HG03460 (cell line): Measurements from ENCODE around the gene RAB9A.
"Not testable (repeated sequence)": the region's sequence is repeated elsewhere in the genome, so short reads cannot be mapped to it uniquely, and the experiment has no call there.

Experiments used
- ATAC-seq: cut with Tn5 transposase; IDR thresholded peaks from one replicate; pipeline ENCODE4 v1.9.1; 2021; ENCODE audit not compliant: unreplicated experiment

The RAB9A gene

DNA sequence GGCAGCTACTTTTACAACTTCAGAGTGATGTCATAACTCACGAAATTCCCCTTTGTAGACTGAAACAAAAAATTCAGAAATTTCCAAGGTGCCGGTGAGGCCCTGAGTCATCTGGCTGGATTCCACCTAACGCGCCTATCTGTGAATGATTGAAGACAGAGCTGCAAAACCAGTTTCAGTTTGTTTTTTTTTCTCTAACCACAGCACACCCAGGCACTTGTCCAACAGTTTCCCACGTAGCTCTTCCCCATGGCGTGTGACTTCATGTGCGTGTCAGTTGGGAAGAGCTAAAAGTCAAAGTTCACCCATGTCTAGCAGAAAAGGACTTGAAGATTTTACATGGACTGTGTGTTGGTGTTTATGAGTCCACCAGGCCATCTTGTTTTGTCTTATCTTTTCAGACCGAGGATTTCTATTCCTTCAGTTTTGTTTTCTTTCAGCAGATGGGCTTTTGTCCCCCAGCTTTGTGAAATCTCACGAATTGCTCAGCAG, 19.6 kb upstream of the RAB9A start:
- ATAC-seq: peak; percentile 69

GRCh38 chrX:13669755-13670154, 19.2 kb upstream of the RAB9A start:
- not testable (repeated sequence) for ATAC-seq

DNA sequence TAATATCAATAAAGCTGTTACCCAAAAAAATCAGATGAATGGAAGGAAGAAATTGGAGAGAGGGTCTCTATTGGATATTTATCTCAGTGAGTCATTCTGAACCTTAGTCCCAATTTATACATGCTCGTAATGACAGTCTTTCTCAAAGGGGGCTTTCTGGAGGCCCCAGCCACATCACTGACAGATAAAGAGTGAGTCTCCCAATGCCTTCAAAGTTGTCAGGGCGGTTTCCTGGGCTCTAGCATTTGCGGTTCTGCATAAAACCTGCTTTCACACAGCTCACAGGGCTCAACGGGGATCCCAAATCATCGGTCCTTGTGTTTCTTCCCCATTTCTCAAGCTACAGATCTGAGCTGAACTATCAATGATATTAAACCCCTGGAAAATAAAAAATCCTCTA, 18.7 kb upstream of the RAB9A start:
- no peak for ATAC-seq

GRCh38 chrX:13673016-13673415, 15.9 kb upstream of the RAB9A start:
- no peak for ATAC-seq

DNA sequence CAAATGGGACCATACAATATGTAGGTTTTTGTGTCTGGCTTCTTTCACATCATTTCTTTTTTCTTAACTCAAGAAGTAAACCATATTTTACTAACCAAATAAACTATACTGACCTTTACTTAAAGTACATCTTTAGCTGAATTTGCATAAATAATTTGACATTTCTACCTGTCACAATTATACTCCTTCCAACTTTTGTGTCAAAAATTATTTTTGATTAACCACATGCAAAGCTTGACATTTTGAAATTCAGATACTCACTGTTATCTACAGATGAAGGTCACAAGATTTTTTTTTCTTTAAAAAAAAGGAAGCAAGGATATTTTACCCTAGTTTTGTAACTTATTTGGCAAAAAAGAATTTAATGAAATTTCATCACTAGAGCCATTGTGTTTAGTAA, 12.0 kb upstream of the RAB9A start:
- ATAC-seq: no peak

DNA sequence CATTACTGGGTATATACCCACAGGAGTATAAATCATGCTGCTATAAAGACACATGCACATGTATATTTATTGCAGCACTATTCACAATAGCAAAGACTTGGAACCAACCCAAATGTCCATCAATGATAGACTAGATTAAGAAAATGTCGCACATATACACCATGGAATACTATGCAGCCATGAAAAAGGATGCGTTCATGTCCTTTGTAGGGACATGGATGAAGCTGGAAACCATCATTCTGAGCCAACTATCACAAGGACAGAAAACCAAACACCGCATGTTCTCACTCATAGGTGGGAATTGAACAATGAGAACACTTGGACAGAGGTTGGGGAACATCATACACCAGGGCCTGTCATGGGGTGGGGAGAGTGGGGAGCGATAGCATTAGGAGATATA, 9.2 kb upstream of the RAB9A start:
- not testable (repeated sequence) for ATAC-seq

GRCh38 chrX:13681595-13681994, 7.3 kb upstream of the RAB9A start:
- no peak for ATAC-seq

- ATAC-seq: no peak
These were observed 4.6 kb upstream of the RAB9A start for GRCh38 chrX:13684361-13684760.

GRCh38 chrX:13685126-13685763, 3.7 kb upstream of the RAB9A start:
- ATAC-seq: no peak

GRCh38 chrX:13687203-13687602, 1.7 kb upstream of the RAB9A start:
- no peak for ATAC-seq

- ATAC-seq: no peak
These were observed 457 bp upstream of the RAB9A start for GRCh38 chrX:13688384-13688957.

DNA sequence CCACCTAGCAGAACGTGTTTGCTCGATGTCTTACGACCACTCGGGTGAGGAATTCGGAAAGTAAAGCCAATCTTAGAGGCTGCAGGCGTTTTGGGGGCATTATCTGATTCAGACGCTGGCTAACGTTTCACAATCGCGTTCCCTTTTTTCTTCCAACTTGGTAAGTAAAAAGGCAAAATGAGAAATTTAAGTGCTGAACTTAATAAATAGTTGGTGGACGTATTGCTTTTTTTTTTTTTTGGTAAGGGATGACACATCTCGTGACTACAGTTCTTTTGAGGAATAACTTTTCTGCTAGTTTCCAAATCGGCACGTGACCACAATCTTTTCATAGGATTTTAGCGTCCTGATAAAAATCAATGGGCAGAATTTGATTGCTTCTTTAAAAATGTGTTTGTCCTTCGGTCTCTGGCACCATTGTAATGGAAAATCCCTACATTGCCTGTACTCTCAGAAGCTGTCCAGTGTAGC, 848 bp downstream of the RAB9A start:
- no peak for ATAC-seq

GRCh38 chrX:13690836-13691235, 1.9 kb downstream of the RAB9A start:
- no peak for ATAC-seq

- no peak for ATAC-seq
These were observed 3.0 kb downstream of the RAB9A start for GRCh38 chrX:13691841-13692371.

DNA sequence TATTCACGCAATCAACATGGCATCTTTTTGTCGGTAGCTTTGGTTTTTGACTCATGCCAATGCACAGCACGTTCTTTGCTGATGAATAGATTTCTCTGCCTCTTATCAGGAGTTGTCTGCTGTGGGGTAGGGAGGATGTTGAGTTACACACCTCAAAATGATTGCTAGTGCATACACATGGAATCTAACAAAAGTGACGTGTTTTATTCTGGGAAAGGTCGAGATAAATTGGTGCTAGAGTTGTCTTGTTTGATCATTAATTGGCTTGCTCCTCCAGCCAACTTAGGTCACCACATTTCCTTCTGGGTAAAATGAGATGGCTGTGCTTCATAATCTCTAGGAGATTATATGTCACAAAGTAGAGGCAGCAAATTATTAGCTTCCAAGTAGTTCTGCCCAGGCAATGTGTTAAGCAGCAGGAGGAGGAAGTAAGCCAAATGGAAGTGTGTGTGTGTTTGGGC, 3.9 kb downstream of the RAB9A start:
- no peak for ATAC-seq

- no peak for ATAC-seq
These were observed 4.5 kb downstream of the RAB9A start for GRCh38 chrX:13693341-13693961.

DNA sequence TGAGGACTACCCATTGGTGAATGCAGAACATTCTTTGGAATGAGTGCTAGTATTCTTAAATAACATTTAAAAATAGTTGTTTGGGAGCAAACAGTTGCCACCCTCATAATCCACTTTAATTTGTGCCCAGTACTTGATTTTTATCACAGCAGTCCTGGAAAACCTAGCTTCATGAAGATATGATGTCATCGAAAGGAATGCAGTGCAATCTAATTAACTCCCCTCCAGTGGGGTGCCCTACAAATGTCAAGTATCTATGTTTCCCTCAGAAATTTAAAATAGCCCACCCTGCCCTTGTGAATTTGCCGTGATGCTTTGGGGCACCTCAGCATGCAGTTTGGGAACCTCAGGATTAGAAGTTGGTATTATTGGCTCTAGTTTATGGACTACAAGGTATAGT, 5.4 kb downstream of the RAB9A start:
- ATAC-seq: no peak

DNA sequence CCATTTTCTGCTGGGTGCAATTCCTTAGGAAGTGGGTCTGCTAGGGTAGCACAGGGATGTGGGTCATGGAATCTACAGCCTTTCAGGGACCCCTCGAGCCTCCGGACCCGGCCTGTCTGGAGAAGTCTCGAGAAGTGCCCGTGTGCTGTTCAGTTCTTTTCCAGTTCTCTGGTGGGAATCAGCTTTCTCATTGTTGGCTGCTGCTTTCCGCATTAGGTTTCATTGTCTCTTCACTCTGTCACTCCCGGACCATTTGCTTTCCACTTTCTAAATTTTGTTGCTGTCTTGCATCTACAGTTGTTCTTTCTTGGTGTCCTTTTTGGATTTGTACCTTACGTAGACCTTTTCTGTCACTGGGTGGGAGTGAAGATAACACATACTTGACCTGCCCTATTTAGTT, 6.1 kb downstream of the RAB9A start:
- ATAC-seq: no peak

- no peak for ATAC-seq
These were observed 6.7 kb downstream of the RAB9A start for GRCh38 chrX:13695601-13696115.

DNA sequence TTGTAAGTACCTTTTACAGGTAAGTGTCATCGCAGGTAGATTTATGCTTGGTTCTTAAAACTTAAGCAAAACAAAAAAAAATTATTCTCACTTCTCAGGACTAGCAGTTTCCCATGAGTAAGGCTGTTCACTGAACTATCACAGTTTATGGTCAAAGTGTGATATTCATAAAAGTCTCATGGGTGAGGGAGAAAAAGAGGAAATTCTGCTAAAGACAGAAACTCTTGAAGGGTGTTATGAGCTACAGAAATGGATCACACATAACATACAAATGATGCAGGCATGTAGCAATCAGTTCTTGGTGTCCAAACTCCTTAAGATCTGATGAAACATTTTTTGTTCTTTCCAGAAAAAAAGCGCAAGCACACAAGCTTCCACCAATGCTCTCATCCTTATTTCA, 8.5 kb downstream of the RAB9A start:
- ATAC-seq: peak; percentile 59

- ATAC-seq: no peak
These were observed 9.0 kb downstream of the RAB9A start for GRCh38 chrX:13697976-13698375.

- no peak for ATAC-seq
These were observed 9.5 kb downstream of the RAB9A start for GRCh38 chrX:13698432-13698831.
